SKM-1 treated with dmso at 0.1 percent for 144 hours (cell line): ENCODE data around the gene MAFG.

Experiments used
- DNase-seq: peaks from one replicate; lab custom pipeline; 2025; ENCODE audit not compliant: unreplicated experiment; lab: John Stamatoyannopoulos, UW

The MAFG gene

GRCh38 chr17:81911277-81911961 is 16.1 kb downstream of the MAFG start, which contains the start of gene PCYT2:
Gene PCYT2, minus strand, starts transcription at chr17:81911399. Its CDS starts 44 bp downstream, at chr17:81911355.
- peak; percentile 69 for DNase-seq

DNA sequence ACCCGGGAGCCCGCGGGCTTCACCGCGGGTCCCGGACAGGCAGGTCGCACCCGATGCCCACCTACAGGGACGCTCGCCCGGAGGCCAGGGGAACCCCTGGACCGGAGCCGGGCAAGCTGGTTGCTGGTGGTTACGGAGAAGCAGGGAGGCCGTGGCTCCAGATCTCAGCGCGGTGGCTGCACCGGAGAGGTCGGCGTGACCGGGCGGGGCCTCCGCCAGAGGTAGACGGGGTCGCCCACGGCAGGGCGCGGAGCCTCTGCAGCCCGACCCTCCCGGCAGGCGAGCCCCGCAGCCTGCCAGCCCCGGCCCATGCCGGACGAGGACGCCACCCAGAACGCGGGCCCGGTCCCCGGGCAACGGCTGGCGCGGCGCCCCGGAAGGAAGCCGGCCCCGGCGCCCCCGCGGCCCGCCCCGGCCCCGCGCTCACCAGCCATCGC is 16.7 kb downstream of the MAFG start:
- DNase-seq, result no peak

- DNase-seq, result no peak
These were observed 17.3 kb downstream of the MAFG start for GRCh38 chr17:81909966-81910839.

GRCh38 chr17:81909231-81909630 is 18.3 kb downstream of the MAFG start:
- DNase-seq, result no peak

DNA sequence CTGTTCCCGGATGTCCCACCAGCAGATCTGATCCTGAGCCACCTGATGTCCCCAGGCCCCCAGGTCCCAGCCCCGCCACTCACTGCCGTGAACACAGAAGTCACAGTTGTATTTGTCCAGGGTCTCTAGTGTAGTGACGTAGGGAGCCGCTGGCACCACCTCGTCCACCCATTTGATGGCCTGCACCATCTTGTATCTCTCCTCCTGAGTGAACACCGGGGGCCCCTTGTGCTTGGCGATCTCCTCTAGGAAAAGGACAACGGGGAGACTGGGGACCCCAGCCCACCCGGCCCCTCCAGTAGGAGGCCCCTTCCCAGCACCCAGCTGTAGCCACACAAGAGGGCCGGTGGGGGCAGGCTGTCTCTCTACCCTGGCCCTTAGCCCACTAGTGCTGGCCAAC is 18.7 kb downstream of the MAFG start:
- DNase-seq, result no peak

- no peak for DNase-seq
These were observed 20.1 kb downstream of the MAFG start for GRCh38 chr17:81907219-81908145.

DNA sequence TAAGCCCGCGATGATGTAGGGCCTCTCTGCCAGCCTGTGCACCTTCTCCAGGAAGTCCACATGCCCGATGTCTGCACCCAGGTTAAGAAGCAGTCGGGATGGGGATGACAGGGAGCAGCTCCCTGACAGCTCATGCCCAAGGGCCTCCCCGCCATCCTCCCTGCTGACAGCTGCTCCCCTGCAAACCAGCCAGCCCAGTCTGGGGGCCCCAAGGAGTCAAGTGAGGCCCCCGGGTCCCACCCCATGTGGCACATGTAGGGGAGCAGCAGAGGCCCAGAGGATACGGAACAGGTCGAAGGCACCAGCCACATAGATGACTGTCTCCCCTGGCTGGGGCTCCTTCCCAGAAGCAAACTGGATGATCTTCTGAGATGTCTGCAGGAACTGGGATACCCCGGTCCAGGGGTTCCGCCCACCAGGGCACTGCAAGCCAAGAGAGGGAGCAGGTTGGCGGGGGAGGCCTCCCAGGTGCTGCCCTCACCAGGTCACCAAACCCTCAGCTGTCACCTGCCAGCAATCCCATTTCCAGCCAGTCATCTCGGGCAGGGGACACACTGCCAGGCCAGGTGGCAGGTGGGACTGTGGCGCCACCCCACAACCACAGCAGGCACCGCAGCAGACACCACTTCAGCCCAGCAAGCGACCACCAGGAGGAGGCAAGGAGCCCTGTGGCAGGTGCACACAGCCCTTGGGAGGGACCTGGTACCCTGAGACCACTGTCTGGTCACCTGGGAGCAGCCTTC is 20.9 kb downstream of the MAFG start:
- DNase-seq, result no peak

DNA sequence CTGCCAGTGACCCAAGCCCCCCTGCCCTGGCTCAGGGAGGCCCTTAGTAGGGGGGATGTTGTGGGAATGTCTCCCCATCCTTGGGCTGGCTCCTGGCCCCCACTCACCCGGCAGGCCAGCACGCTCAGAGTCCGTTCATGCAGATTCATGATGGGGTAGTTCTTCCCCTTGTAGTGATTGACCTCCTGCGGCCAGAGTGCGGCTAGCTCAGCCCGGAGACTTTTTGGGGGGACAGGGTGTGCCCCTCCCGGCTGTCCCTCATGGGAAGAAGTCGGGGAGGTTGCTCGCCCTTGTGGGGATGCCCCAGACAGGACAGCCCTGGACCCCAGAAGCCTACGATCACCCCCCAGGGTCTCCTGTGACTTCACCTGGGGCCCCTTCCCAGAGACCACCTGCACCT is 21.5 kb downstream of the MAFG start:
- no peak for DNase-seq

DNA sequence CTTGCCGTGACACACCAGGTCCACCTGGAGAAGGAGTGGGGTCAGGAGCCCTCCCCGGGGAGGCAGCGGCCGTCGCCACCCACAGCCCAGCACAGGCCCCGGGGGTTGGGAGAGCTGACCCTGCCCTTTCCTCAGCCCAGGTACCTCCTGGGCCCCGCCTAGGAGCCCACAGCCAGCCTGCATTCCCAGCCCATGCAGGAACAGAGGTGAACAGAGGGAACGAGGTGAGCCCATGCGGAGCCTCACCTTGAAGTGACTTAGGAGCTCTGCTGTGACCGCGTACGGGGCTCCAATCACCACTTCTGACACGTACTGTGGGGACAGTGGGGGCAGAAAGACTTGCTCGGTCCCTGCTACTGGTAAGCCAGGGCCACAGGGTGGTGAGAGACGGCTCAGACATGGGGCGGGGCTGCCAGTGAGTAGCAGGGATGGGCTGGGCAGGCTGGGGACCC is 22.1 kb downstream of the MAFG start:
- DNase-seq, result no peak

- DNase-seq, result no peak
These were observed 22.7 kb downstream of the MAFG start for GRCh38 chr17:81904600-81905423.

DNA sequence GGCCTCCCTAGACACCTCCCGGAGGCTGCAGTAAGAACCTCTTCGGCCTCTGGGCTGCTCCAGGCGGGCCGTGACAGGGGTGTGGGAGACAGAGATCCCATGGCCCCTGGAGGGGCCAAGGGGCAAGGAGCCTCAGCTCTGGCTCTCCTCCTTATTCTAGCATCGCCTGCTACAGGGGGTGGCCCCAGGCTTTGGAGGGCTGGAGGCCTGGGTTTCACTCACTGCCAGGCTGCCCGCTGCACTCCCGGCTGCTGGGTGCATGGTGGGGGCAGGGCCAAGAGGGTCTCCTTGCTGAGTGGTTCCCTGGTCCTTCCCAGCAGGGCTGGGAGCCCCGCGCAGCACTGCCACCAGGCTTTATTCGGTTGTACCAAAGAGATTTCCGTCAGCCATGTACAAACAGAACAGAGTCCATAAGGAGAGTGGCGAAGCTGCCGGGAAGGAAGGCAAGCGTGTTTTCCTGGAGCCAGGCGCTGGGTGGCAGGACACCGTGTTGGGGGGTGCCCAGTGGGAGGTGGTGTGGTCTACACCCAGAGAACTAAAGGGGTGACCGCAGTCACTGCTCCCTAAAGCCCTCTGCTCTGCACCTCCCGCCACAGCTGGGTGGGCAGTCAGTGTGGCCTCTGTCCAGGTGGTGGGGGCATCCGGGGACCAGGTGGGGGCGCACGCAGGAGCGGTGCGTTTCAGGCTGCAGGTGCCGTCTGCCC is 23.5 kb downstream of the MAFG start:
- DNase-seq, result no peak

DNA sequence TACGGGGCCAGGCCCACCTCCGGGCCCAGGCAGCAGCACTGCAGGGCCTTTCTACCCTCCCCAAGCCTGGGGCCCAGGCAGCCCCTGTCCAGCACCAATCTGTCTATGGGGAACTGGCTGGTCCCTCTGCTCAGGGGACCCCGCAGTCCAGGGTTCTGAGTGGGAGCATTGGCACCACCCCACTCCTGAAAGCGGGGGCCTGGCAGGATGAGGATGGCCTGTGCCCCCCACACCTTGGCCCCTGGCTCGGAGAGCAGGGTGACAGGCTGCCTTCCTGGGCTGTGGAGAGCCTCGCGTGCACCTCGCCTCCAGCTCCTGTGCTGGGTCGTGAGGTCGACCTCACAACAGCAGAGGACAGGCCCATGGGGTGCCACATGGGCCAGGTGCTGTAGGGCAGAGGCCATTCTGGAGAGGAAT is 24.1 kb downstream of the MAFG start:
- DNase-seq, result no peak

GRCh38 chr17:81902653-81903414 is 24.7 kb downstream of the MAFG start:
- DNase-seq, result no peak

DNA sequence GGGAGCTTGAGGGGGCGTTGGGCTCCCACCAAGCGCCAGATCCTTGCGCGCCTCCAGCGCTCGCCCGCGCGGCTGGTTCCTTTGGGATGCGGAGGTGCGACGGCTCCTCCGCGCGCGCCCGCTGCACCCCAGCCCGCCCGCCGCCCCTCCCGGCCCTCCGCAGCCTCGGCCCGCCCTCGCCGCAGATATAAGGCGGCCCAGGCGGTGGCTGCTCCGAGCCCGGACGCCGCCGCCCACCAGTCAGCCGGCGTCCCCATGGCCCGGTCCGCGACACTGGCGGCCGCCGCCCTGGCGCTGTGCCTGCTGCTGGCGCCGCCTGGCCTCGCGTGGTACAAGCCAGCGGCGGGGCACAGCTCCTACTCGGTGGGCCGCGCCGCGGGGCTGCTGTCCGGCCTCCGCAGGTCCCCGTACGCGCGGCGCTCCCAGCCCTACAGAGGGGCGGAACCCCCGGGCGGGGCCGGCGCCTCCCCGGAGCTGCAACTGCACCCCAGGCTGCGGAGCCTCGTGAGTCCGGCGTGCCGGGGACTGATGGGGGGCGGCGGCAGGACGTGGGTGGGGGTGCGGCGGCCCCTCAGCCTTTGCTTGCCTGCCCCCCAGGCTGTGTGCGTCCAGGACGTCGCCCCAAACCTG is 25.4 kb downstream of the MAFG start, which contains the start of gene NPB:
Gene NPB, plus strand, starts transcription at position 216 of the 630 bp plus-strand sequence. Its CDS starts 40 bp downstream, at position 256.
- no peak for DNase-seq

- DNase-seq, result no peak
These were observed 26.1 kb downstream of the MAFG start for GRCh38 chr17:81901167-81902022.

DNA sequence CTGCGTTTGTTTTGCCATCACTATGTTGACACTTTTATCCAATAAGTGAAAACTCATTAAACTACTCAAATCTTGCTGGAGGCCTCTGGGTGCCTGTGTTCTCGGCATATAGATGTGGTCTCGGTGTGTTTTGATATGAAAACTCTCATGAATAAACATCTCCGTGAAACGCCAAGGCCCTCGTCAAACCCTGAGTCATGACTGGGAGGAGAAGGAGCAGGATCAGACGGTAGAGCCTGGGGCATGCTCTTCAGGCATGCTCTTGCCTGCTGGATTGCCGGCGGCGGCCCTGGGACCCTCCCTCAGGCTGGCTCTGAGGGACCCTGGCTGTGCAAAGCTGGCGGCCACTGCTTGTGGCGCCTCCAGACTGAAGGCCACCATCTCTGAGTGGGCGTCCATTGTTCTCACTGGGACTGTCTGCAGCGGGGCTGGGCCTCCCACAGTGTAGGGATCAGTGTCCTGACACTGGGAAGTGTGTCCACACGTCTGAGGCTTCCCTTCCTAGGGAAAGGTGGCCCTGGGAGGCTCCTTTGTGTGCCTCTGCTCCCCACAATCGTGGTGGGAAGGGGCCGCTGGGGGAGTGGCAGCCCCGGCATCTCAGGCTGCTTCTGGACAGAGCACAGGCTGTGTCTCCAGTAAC is 27.2 kb downstream of the MAFG start:
- DNase-seq, result no peak
